B cell (primary cell): ENCODE measurements around the gene AUTS2. TPM values are rescaled to one million over a fixed set of nuclear protein-coding genes. Genes with fewer than 3 reads are reported as not detected.

Experiments used
- ATAC-seq: fragments of 200-7000 bp; cut with Tn5 transposase; one replicate; pipeline ENCODE4 v1.10.0; 2021; ENCODE audit warnings: low read depth, mild to moderate bottlenecking, moderate number of reproducible peaks, moderate library complexity
- CTCF ChIA-PET: fragments of 350-600 bp; sonication (Branson Sonifier 250); formaldehyde crosslinking; loops from one replicate; lab custom pipeline; 2021; ENCODE audit warnings: antibody characterized with exemption, inconsistent platforms; lab: Charles Lee
- POLR2A ChIA-PET: fragments of 350-600 bp; sonication (Branson Sonifier 250); formaldehyde crosslinking; loops from one replicate; lab custom pipeline; 2021; ENCODE audit warnings: antibody characterized with exemption; lab: Charles Lee
- DNase-seq: peaks from one replicate; pipeline ENCODE4 v3.0.0; 2013
- H2AFZ ChIP-seq: 2 replicates; pipeline ENCODE4 v1.6.1; 2012; ENCODE audit warnings: mild to moderate bottlenecking, low read depth, low read length; ENCODE audit not compliant: insufficient read depth, poor library complexity, severe bottlenecking
- H3K27ac ChIP-seq, 2 donors: 1 replicate in 1 of 2; 2 replicates in 1 of 2; pipeline ENCODE4 v1.5.1; 2012 to 2013; ENCODE audit warnings: low read length in 2 of 2, mild to moderate bottlenecking in 2 of 2, moderate library complexity in 1 of 2
- H3K27me3 ChIP-seq, 4 experiments: fragments of 200-600 bp in 1 of 4; sonication (generic) in 1 of 4; replicated peaks in 1 of 4; 1 replicate in 2 of 4; 2 replicates in 2 of 4; pipeline versions ENCODE4 v1.6.1 to v1.7.0; 2013 to 2016; ENCODE audit warnings: low read length in 3 of 4, mild to moderate bottlenecking in 2 of 4, mixed read lengths in 1 of 4, moderate library complexity in 1 of 4; ENCODE audit not compliant: insufficient read depth in 4 of 4, control insufficient read depth in 3 of 4; ENCODE audit errors: control extremely low read depth in 1 of 4
- H3K36me3 ChIP-seq, 2 experiments: replicated peaks in 1 of 2; 1 replicate in 1 of 2; 2 replicates in 1 of 2; pipeline versions ENCODE4 v1.6.1 to v1.7.1; 2013; ENCODE audit warnings: low read length in 1 of 2; ENCODE audit not compliant: insufficient read depth in 2 of 2, control insufficient read depth in 1 of 2; ENCODE audit errors: control extremely low read depth in 1 of 2, extremely low read depth in 1 of 2
- H3K4me1 ChIP-seq, 2 donors: fragments of 200-600 bp in 1 of 2; sonication (generic) in 1 of 2; 1 replicate in 1 of 2; 2 replicates in 1 of 2; pipeline versions ENCODE4 v1.5.1 to v1.6.1; 2013 to 2017; ENCODE audit warnings: low read length in 2 of 2; ENCODE audit not compliant: control insufficient read depth in 2 of 2, insufficient read depth in 2 of 2
- H3K4me2 ChIP-seq: replicated peaks from 2 replicates; pipeline ENCODE3; 2012; ENCODE audit warnings: mild to moderate bottlenecking, low read depth, low read length; ENCODE audit not compliant: poor library complexity, severe bottlenecking
- H3K4me3 ChIP-seq, 5 experiments: fragments of 200-600 bp in 1 of 5; sonication (generic) in 1 of 5; 1 replicate in 3 of 5; 2 replicates in 2 of 5; pipeline versions ENCODE4 v1.5.1 to v1.7.0; 2011 to 2016; ENCODE audit warnings: low read length in 4 of 5, mild to moderate bottlenecking in 4 of 5, low read depth in 2 of 5, control low read depth in 1 of 5, moderate library complexity in 1 of 5; ENCODE audit not compliant: insufficient read depth in 1 of 5; ENCODE audit errors: control extremely low read depth in 1 of 5, extremely low read depth in 1 of 5
- H3K79me2 ChIP-seq: fragments of 200-600 bp; sonication (generic); one replicate; pipeline ENCODE4 v1.6.0; 2016; ENCODE audit warnings: low read length; ENCODE audit not compliant: control insufficient read depth, insufficient read depth
- H3K9ac ChIP-seq: fragments of 200-600 bp; sonication (generic); 2 replicates; pipeline ENCODE4 v1.6.1; 2017; ENCODE audit warnings: mild to moderate bottlenecking, low read length, moderate library complexity
- H3K9me3 ChIP-seq, 3 donors: one replicate each; pipeline versions ENCODE4 v1.6.1 to v1.7.1; 2013; ENCODE audit warnings: low read length in 2 of 3; ENCODE audit not compliant: control insufficient read depth in 2 of 3, insufficient read depth in 1 of 3; ENCODE audit errors: control extremely low read depth in 1 of 3
- H4K20me1 ChIP-seq: 2 replicates; pipeline ENCODE4 v1.6.0; 2012; ENCODE audit warnings: mild to moderate bottlenecking, low read length; ENCODE audit not compliant: insufficient read depth, control insufficient read depth, poor library complexity, severe bottlenecking
- H3K27ac Mint-ChIP-seq: one replicate; pipeline ENCODE4 v1.8.0; 2021; ENCODE audit warnings: mixed read lengths
- H3K27me3 Mint-ChIP-seq: one replicate; pipeline ENCODE4 v1.8.0; 2021; ENCODE audit warnings: mixed read lengths
- H3K4me1 Mint-ChIP-seq: one replicate; pipeline ENCODE4 v1.8.0; 2021; ENCODE audit warnings: mixed read lengths
- H3K4me3 Mint-ChIP-seq: one replicate; pipeline ENCODE4 v1.8.0; 2021; ENCODE audit warnings: mixed read lengths
- H3K9me3 Mint-ChIP-seq: one replicate; pipeline ENCODE4 v1.8.0; 2022; ENCODE audit warnings: mixed read lengths; ENCODE audit not compliant: insufficient read depth
- EZH2 ChIP-seq: IDR thresholded peaks from 2 replicates; pipeline ENCODE4 v1.6.1; 2012; ENCODE audit warnings: borderline replicate concordance, low read depth, mild to moderate bottlenecking, moderate library complexity, low read length; ENCODE audit not compliant: insufficient read depth, poor library complexity, severe bottlenecking
- WGBS: methylation state at CpG from one replicate; pipeline ENCODE4 v1.1.5; 2013; ENCODE audit warnings: missing lambda C conversion rate; ENCODE audit not compliant: insufficient coverage; 5-methylcytosine and 5-hydroxymethylcytosine counted together
- intact Hi-C: fragments of 100-400 bp; cut with micrococcal nuclease; formaldehyde crosslinking; loops from one replicate; pipeline ENCODE4 v1.10.0; 2022
- polyA plus RNA-seq: library from polyadenylated mRNA; depleted of rRNA; stranded (reverse); fragments of >200 nt; gene quantifications from 2 replicates; pipeline ENCODE4 v1.2.3, GENCODE V29; 2012
- total RNA-seq, 2 donors: library from RNA; stranded (reverse); fragments of 120-200 nt in 1 of 2; gene quantifications; 1 replicate in 1 of 2; 2 replicates in 1 of 2; pipeline versions ENCODE4 v1.2.3 to v1.2.4, GENCODE V29; 2013 to 2022
- TF ChIP-seq, protein P1 (sequence below): fragments of 200-600 bp; IDR thresholded peaks from one replicate; pipeline ENCODE4 v1.8.0; 2022; ENCODE audit warnings: antibody characterized with exemption, mild to moderate bottlenecking

Gene AUTS2
- total and polyA plus RNA-seq, 2 donors (not counting 1 experiment from before 2014, with no cell fraction given) = 22.3 to 35.0 TPM

DNA sequence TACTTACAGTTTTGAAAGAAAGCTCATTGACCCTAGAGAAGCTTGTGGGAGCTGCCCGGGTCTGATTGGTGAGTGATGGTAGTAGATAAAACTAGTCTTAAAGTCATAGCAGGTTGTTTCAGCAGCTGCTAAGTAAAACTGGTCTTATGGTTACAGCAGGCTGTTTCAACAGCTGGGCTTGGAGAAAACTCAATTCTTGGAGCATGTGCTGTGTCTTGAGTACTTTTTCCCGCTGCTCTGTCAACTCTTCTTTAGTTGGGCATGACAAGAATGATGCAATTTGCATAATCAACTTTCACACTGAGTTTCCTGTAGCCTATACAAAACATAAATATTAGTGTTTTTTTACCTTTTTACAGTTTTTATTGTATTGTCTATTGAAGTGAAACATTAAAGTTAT is 707.9 kb downstream of the AUTS2 start:
- CTCF ChIA-PET = no interaction called here
- Histone ChIP-seq H3K79me2 (no peaks in the 10 kb centered on the region), H3K4me3 (no peak overlapping the region), H3K27me3 (no peaks in the 10 kb centered on the region), H3K9ac (no peak overlapping the region), H3K4me1 (no peaks in the 10 kb centered on the region), H2AFZ (no peak overlapping the region), H4K20me1 (no peaks in the 10 kb centered on the region), H3K27ac (no peak overlapping the region), H3K36me3 (no peaks in the 10 kb centered on the region), H3K9me3 (no peaks in the 10 kb centered on the region), H3K4me2 (no peak overlapping the region)
- ATAC-seq (no peak), DNase-seq (no peak)
- Mint-ChIP-seq H3K9me3 (no peaks in the 10 kb centered on the region), H3K4me1 (no peaks in the 10 kb centered on the region), H3K4me3 (no peak overlapping the region), H3K27me3 (no peaks in the 10 kb centered on the region), H3K27ac (no peak overlapping the region)
- POLR2A ChIA-PET = no interaction called here
- no peak for TF ChIP-seq EZH2
- TF ChIP-seq, protein P1, sequence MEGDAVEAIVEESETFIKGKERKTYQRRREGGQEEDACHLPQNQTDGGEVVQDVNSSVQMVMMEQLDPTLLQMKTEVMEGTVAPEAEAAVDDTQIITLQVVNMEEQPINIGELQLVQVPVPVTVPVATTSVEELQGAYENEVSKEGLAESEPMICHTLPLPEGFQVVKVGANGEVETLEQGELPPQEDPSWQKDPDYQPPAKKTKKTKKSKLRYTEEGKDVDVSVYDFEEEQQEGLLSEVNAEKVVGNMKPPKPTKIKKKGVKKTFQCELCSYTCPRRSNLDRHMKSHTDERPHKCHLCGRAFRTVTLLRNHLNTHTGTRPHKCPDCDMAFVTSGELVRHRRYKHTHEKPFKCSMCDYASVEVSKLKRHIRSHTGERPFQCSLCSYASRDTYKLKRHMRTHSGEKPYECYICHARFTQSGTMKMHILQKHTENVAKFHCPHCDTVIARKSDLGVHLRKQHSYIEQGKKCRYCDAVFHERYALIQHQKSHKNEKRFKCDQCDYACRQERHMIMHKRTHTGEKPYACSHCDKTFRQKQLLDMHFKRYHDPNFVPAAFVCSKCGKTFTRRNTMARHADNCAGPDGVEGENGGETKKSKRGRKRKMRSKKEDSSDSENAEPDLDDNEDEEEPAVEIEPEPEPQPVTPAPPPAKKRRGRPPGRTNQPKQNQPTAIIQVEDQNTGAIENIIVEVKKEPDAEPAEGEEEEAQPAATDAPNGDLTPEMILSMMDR = no peak
- WGBS = 92% methylated on average over 1 of the region's 2 CpGs
- intact Hi-C loops = no loop called here

DNA sequence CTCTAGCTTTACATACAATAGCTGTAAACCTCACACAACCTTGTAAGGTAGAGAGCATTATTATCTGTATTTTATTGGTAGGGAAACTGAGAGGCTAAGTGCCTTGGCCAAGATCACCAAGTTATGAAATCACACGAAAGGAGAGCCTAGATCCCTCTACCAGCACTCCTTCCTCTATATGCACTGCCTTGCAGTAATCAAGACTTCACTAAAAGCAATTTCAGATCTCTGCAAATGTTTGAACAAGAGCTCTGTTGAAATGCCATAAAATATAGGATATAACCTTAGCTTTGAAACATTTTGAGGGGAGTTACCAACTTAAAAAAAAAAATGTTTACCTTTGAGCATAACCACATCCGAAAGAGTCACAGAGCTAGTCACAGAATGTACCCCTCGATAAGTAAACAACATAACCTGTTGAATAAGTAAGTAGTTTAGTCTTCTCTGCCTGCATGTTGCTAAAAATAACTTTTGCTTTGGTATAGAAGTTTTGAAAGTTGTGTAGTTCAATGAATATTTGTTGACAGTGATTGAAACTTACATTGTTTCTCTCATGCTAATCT is 709.4 kb downstream of the AUTS2 start:
- ChIA-PET CTCF (no interaction called here), POLR2A (no interaction called here)
- Histone ChIP-seq H3K4me3 (no peak overlapping the region), H3K9ac (no peak overlapping the region), H3K9me3 (no peaks in the 10 kb centered on the region), H3K27ac (no peak overlapping the region), H2AFZ (no peak overlapping the region), H3K4me2 (no peak overlapping the region), H3K4me1 (no peaks in the 10 kb centered on the region), H3K79me2 (no peaks in the 10 kb centered on the region), H4K20me1 (no peaks in the 10 kb centered on the region), H3K36me3 (no peaks in the 10 kb centered on the region), H3K27me3 (no peaks in the 10 kb centered on the region)
- WGBS = no CpG with 5 or more reads among the region's 3 CpGs
- ATAC-seq (no peak), DNase-seq (no peak)
- H3K9me3 Mint-ChIP-seq = no peaks in the 10 kb centered on the region
- H3K27ac Mint-ChIP-seq = no peak overlapping the region
- H3K27me3 Mint-ChIP-seq = no peaks in the 10 kb centered on the region
- TF ChIP-seq, protein P1 = no peak
- TF ChIP-seq EZH2 = no peak
- H3K4me1 Mint-ChIP-seq = no peaks in the 10 kb centered on the region
- intact Hi-C loops = no loop called here
- H3K4me3 Mint-ChIP-seq = no peak overlapping the region
